Spleen (tissue), 11 donors: ENCODE data around the gene NADK. TPM values are rescaled to one million over a fixed set of nuclear protein-coding genes. Genes with fewer than 3 reads are reported as not detected.
A peak's percentile ranks its signal among the peaks of the same experiment; 100 is the strongest.

Experiments
- DNase-seq: peaks from one replicate; pipeline ENCODE4 v3.0.0-alpha.2; 2020
- H3K27ac ChIP-seq, 8 donors: fragments of 200-600 bp; sonication (generic) in 7 of 8; 1 replicate in 4 of 8; 2 replicates in 4 of 8; pipeline versions ENCODE4 v1.5.0 to v1.8.0; 2016 to 2021; ENCODE audit warnings: inconsistent platforms in 4 of 8, mild to moderate bottlenecking in 4 of 8, moderate library complexity in 1 of 8
- H3K27me3 ChIP-seq, 7 donors: fragments of 200-600 bp; sonication (generic) in 6 of 7; replicated peaks in 1 of 7; 1 replicate in 4 of 7; 2 replicates in 3 of 7; pipeline versions ENCODE4 v1.5.0 to v1.8.0; 2016 to 2021; ENCODE audit warnings: inconsistent platforms in 3 of 7, mild to moderate bottlenecking in 1 of 7
- H3K36me3 ChIP-seq, 6 donors: fragments of 200-600 bp; sonication (generic) in 5 of 6; 1 replicate in 4 of 6; 2 replicates in 2 of 6; pipeline versions ENCODE4 v1.5.0 to v1.8.0; 2016 to 2021; ENCODE audit warnings: inconsistent platforms in 2 of 6
- H3K4me1 ChIP-seq, 6 donors: fragments of 200-600 bp; sonication (generic) in 5 of 6; 1 replicate in 3 of 6; 2 replicates in 3 of 6; pipeline versions ENCODE4 v1.5.0 to v1.8.0; 2016 to 2021; ENCODE audit warnings: inconsistent platforms in 3 of 6
- H3K4me3 ChIP-seq, 8 donors: fragments of 200-600 bp; sonication (generic) in 7 of 8; 1 replicate in 4 of 8; 2 replicates in 4 of 8; pipeline versions ENCODE4 v1.5.0 to v1.8.0; 2016 to 2021; ENCODE audit warnings: inconsistent platforms in 4 of 8, mild to moderate bottlenecking in 4 of 8, moderate library complexity in 2 of 8
- H3K9me3 ChIP-seq, 8 donors: fragments of 200-600 bp; sonication (generic) in 7 of 8; 1 replicate in 4 of 8; 2 replicates in 4 of 8; pipeline versions ENCODE4 v1.5.0 to v1.8.0; 2016 to 2021; ENCODE audit warnings: inconsistent platforms in 4 of 8
- POLR2A ChIP-seq, 3 donors: fragments of 450-650 bp; IDR thresholded peaks; one replicate each; pipeline ENCODE4 v1.5.1; 2017; ENCODE audit warnings: antibody characterized with exemption in 3 of 3, mild to moderate bottlenecking in 1 of 3
- POLR2AphosphoS5 ChIP-seq, 3 donors: sonication (generic); formaldehyde crosslinking; IDR thresholded peaks; one replicate each; pipeline ENCODE4 v1.5.1; 2017; ENCODE audit warnings: antibody characterized with exemption in 3 of 3
- WGBS, 5 donors: extraction: QIAGEN DNeasy Blood & Tissue Kit in 3 of 5; methylation state at CpG; one replicate each; pipeline versions ENCODE4 v1.1.5 to v1.1.7; 2013 to 2018; 5-methylcytosine and 5-hydroxymethylcytosine counted together
- intact Hi-C: fragments of 100-400 bp; cut with DNase I; formaldehyde crosslinking; loops from one replicate; pipeline ENCODE4 v1.15.0; 2023; ENCODE audit warnings: low total_unique reads
- polyA plus RNA-seq, 3 donors: library from polyadenylated mRNA; stranded (reverse); fragments of 200-250 nt; gene quantifications; one replicate each; pipeline ENCODE4 v1.2.1, GENCODE V29; 2013
- total RNA-seq, 7 donors: library from RNA; depleted of rRNA in 3 of 7; stranded (reverse); fragments of >200 nt in 3 of 7; fragmentation: NEBNext Ultra II Directional in 4 of 7; extraction: Animal tissue kit (Norgen Biotek cat#: 25700) in 4 of 7; gene quantifications; one replicate each; pipeline versions ENCODE4 v1.1.0 to v1.2.1, GENCODE V29; 2016 to 2021
- TF ChIP-seq, protein P1 (sequence below), 11 experiments: fragments of 200-600 bp in 7 of 11; fragments of 450-650 bp in 4 of 11; sonication (generic) in 4 of 11; IDR thresholded peaks in 8 of 11; conservative IDR thresholded peaks in 3 of 11; 1 replicate in 7 of 11; 2 replicates in 4 of 11; pipeline versions ENCODE4 v1.4.0 to v1.8.0; 2016 to 2021; ENCODE audit warnings: antibody characterized with exemption in 11 of 11, inconsistent platforms in 4 of 11, mild to moderate bottlenecking in 1 of 11
- donor health status: healthy with polysubstance abuse.
- donor health status: DM: no; HTN: no; CAD: no; lungs with moderate emphysema.
- donor health status: DM: no; HTN: no; CAD: no.
- donor health status: Bipolar disorder and iron deficiency.
- donor health status: healthy.
- donor health status: DM: no; HTN: no; CAD: no.
- donor health status: DM: yes; HTN: yes; CAD: no.

Gene NADK
- total and polyA plus RNA-seq, 10 donors = 62.6 to 271 (median 179) TPM

GRCh38 chr1:1809489-1809888 is 31.2 kb upstream of the NADK start:
- H3K4me1 ChIP-seq = peaks cover 0 to 12% (median 0%) of the 10 kb centered on the region in 6 donors
- TF ChIP-seq POLR2A (IDR thresholded peaks at IDR 0.05) = no peak
- TF ChIP-seq, protein P1, sequence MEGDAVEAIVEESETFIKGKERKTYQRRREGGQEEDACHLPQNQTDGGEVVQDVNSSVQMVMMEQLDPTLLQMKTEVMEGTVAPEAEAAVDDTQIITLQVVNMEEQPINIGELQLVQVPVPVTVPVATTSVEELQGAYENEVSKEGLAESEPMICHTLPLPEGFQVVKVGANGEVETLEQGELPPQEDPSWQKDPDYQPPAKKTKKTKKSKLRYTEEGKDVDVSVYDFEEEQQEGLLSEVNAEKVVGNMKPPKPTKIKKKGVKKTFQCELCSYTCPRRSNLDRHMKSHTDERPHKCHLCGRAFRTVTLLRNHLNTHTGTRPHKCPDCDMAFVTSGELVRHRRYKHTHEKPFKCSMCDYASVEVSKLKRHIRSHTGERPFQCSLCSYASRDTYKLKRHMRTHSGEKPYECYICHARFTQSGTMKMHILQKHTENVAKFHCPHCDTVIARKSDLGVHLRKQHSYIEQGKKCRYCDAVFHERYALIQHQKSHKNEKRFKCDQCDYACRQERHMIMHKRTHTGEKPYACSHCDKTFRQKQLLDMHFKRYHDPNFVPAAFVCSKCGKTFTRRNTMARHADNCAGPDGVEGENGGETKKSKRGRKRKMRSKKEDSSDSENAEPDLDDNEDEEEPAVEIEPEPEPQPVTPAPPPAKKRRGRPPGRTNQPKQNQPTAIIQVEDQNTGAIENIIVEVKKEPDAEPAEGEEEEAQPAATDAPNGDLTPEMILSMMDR (IDR thresholded peaks at IDR 0.05 in 8 of 11, conservative IDR thresholded peaks at IDR 0.05 in 3 of 11) = no peak
- TF ChIP-seq POLR2AphosphoS5 (IDR thresholded peaks at IDR 0.05) = no peak
- intact Hi-C loops = loop anchor here (10.0 kb wide), 1 partner anchor 75 kb away; no protein-coding TSS in a partner anchor
- peaks cover 0 to 100% (median 80%) of the 10 kb centered on the region in 6 donors for H3K36me3 ChIP-seq
- H3K9me3 ChIP-seq = no peaks in the 10 kb centered on the region
- 92 to 95% (median 93%) methylated on average over 6 of the region's 6 CpGs for WGBS, 5 donors
- H3K27ac ChIP-seq = no peak overlapping the region
- no peaks in the 10 kb centered on the region for H3K27me3 ChIP-seq
- no peak overlapping the region for H3K4me3 ChIP-seq
- peak; percentile 11 for DNase-seq

- no peak for TF ChIP-seq POLR2AphosphoS5 (IDR thresholded peaks at IDR 0.05)
- Histone ChIP-seq H3K4me1 (peaks cover 0 to 14% (median 0%) of the 10 kb centered on the region in 6 donors), H3K4me3 (no peak overlapping the region), H3K27me3 (no peaks in the 10 kb centered on the region), H3K9me3 (no peaks in the 10 kb centered on the region), H3K27ac (no peak overlapping the region), H3K36me3 (peaks cover 7 to 100% (median 80%) of the 10 kb centered on the region in 6 donors)
- peak; percentile 46 for DNase-seq
- 92 to 98% (median 93%) methylated on average over 10 of the region's 10 CpGs for WGBS, 5 donors
- intact Hi-C loops = loop anchor here (10.0 kb wide), 1 partner anchor 77 kb away; no protein-coding TSS in a partner anchor
Measured at GRCh38 chr1:1808206-1808605, 29.9 kb upstream of the NADK start.

DNA sequence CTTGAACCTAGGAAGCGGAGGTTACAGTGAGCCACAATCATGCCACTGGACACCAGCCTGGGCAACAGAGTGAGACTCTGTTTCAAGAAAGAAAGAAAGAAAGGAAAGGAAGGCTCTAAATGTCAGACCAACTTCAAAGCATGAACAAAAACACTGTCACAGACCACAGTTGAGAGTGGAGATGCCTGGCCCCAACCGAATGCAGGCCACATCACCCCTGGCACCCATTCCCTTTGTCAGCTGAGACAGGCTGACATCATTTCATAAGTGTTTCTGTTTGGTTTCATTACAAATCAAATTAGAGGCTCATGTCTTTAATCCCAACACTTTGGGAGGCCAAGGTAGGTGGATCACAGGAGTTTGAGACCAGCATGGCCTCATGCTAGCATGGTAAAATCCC is 28.6 kb upstream of the NADK start:
- intact Hi-C loops = loop anchor here (10.0 kb wide), 1 partner anchor 78 kb away; no protein-coding TSS in a partner anchor
- Histone ChIP-seq H3K4me3 (no peak overlapping the region), H3K36me3 (peaks cover 8 to 100% (median 77%) of the 10 kb centered on the region in 6 donors), H3K27me3 (no peaks in the 10 kb centered on the region), H3K27ac (peak overlapping the region in 2 of 8 donors; percentile 0 to 18), H3K4me1 (peaks cover 0 to 16% (median 0%) of the 10 kb centered on the region in 6 donors), H3K9me3 (no peaks in the 10 kb centered on the region)
- TF ChIP-seq, protein P1 (IDR thresholded peaks at IDR 0.05 in 8 of 11, conservative IDR thresholded peaks at IDR 0.05 in 3 of 11) = no peak
- no peak for TF ChIP-seq POLR2A (IDR thresholded peaks at IDR 0.05)
- no peak for TF ChIP-seq POLR2AphosphoS5 (IDR thresholded peaks at IDR 0.05)
- WGBS, 5 donors = 86 to 98% (median 88%) methylated on average over 2 of the region's 2 CpGs
- peak; percentile 17 for DNase-seq

DNA sequence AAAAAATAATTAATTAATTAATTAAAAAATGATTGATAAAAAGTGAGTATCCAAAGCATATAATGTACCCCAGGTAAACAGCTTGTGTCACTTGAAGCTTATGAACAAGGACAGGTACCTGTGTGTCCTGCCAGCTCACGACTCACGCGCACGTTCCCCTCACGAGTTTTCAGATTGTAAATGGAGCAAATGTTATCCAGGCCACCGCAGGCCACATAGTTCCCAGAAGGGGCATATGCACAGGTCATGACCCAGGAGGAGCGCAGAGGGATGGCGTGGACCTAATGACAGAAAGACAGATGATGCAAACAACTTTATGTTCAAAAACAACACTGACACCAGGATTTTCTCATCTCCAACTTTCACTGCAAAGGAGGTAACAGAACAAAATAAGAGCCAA is 26.0 kb upstream of the NADK start:
- H3K27ac ChIP-seq = no peak overlapping the region
- peaks cover 8 to 100% (median 69%) of the 10 kb centered on the region in 6 donors for H3K36me3 ChIP-seq
- DNase-seq = peak; percentile 40
- no peak overlapping the region for H3K4me3 ChIP-seq
- no peaks in the 10 kb centered on the region for H3K27me3 ChIP-seq
- intact Hi-C loops = loop anchor here (10.0 kb wide), 1 partner anchor 80 kb away; no protein-coding TSS in a partner anchor
- H3K4me1 ChIP-seq = peaks cover 2 to 42% (median 16%) of the 10 kb centered on the region in 6 donors
- TF ChIP-seq POLR2AphosphoS5 (IDR thresholded peaks at IDR 0.05) (no peak), POLR2A (IDR thresholded peaks at IDR 0.05) (no peak)
- TF ChIP-seq, protein P1 (IDR thresholded peaks at IDR 0.05 in 8 of 11, conservative IDR thresholded peaks at IDR 0.05 in 3 of 11) = no peak
- 94 to 98% (median 97%) methylated on average over 8 of the region's 8 CpGs for WGBS, 5 donors
- no peaks in the 10 kb centered on the region for H3K9me3 ChIP-seq
